H1 (cell line): ENCODE data around the gene ZNF727. TPM values are rescaled to one million over a fixed set of nuclear protein-coding genes. Genes with fewer than 3 reads are reported as not detected.
"Not testable (repeated sequence)": the region's sequence is repeated elsewhere in the genome, so short reads cannot be mapped to it uniquely, and the experiment has no call there.

Source experiments
- CTCF ChIA-PET: fragments of 300-600 bp; sonication (Branson Sonifier 250); formaldehyde crosslinking; loops from one replicate; lab custom pipeline; 2021; ENCODE audit not compliant: partially characterized antibody; lab: Charles Lee
- POLR2A ChIA-PET: fragments of 300-600 bp; sonication (Branson Sonifier 250); formaldehyde crosslinking; loops from one replicate; lab custom pipeline; 2021; ENCODE audit warnings: inconsistent platforms; ENCODE audit not compliant: partially characterized antibody; lab: Charles Lee
- DNase-seq, 2 experiments: peaks; one replicate each; pipeline versions ENCODE4 v3.0.0 to v3.0.0-alpha.2; 2010 to 2022; ENCODE audit warnings: low spot score in 2 of 2, low read depth in 1 of 2, mixed read lengths in 1 of 2
- FAIRE-seq: peaks from 2 replicates; lab custom pipeline; 2011; peaks lifted over from hg19 to GRCh38; lab: Jason Lieb, UNC
- H2AFZ ChIP-seq: 2 replicates; pipeline ENCODE4 v1.8.1; 2012; ENCODE audit warnings: low read length, inconsistent platforms
- H2AK5ac ChIP-seq: 2 replicates; pipeline ENCODE4 v1.6.1; 2013; ENCODE audit warnings: low read depth, low read length
- H2BK120ac ChIP-seq: replicated peaks from 2 replicates; pipeline ENCODE3; 2013; ENCODE audit warnings: low read depth, low read length, inconsistent platforms
- H2BK12ac ChIP-seq: 2 replicates; pipeline ENCODE4 v1.6.1; 2013; ENCODE audit warnings: low read depth, low read length
- H2BK15ac ChIP-seq: 2 replicates; pipeline ENCODE4 v1.6.1; 2013; ENCODE audit warnings: low read length
- H2BK20ac ChIP-seq: 2 replicates; pipeline ENCODE4 v1.6.1; 2013; ENCODE audit warnings: low read length
- H2BK5ac ChIP-seq: 2 replicates; pipeline ENCODE4 v1.6.1; 2013; ENCODE audit warnings: low read depth, low read length
- H3K14ac ChIP-seq: 2 replicates; pipeline ENCODE4 v1.6.1; 2013; ENCODE audit warnings: inconsistent platforms; ENCODE audit not compliant: insufficient read length
- H3K18ac ChIP-seq: 2 replicates; pipeline ENCODE4 v1.6.1; 2013; ENCODE audit warnings: low read length; ENCODE audit errors: extremely low read depth
- H3K23ac ChIP-seq: 2 replicates; pipeline ENCODE4 v1.6.1; 2013; ENCODE audit warnings: inconsistent platforms; ENCODE audit not compliant: insufficient read length
- H3K23me2 ChIP-seq: 2 replicates; pipeline ENCODE4 v1.6.1; 2013; ENCODE audit warnings: low read depth, low read length
- H3K27ac ChIP-seq: 2 replicates; pipeline ENCODE4 v1.6.1; 2011; ENCODE audit warnings: low read depth, low read length, inconsistent platforms
- H3K27me3 ChIP-seq, 4 experiments: replicated peaks in 1 of 4; 1 replicate in 1 of 4; 2 replicates in 3 of 4; pipeline versions ENCODE4 v1.6.1 to v1.8.1; 2011 to 2013; ENCODE audit warnings: low read length in 3 of 4, mild to moderate bottlenecking in 3 of 4, inconsistent platforms in 2 of 4, mixed read lengths in 2 of 4, moderate library complexity in 1 of 4; ENCODE audit not compliant: control insufficient read depth in 3 of 4, insufficient read depth in 3 of 4; ENCODE audit errors: extremely low read depth in 1 of 4
- H3K36me3 ChIP-seq, 4 experiments: 2 replicates each; pipeline versions ENCODE4 v1.6.1 to v1.8.1; 2011 to 2013; ENCODE audit warnings: mild to moderate bottlenecking in 4 of 4, low read length in 3 of 4, moderate library complexity in 2 of 4, control low read depth in 1 of 4, inconsistent platforms in 1 of 4; ENCODE audit not compliant: insufficient read depth in 4 of 4, control insufficient read depth in 2 of 4
- H3K4ac ChIP-seq: replicated peaks from 2 replicates; pipeline ENCODE3; 2013; ENCODE audit warnings: low read length, low read depth, mixed read lengths, inconsistent platforms; ENCODE audit not compliant: insufficient read length
- H3K4me1 ChIP-seq, 4 experiments: replicated peaks in 1 of 4; 1 replicate in 1 of 4; 2 replicates in 3 of 4; pipeline versions ENCODE4 v1.6.1 to v1.8.1; 2011 to 2013; ENCODE audit warnings: low read length in 3 of 4, inconsistent platforms in 2 of 4, mixed read lengths in 1 of 4; ENCODE audit not compliant: insufficient read depth in 4 of 4, control insufficient read depth in 3 of 4
- H3K4me2 ChIP-seq, 2 experiments: 2 replicates each; pipeline versions ENCODE4 v1.6.1 to v1.8.1; 2011 to 2013; ENCODE audit warnings: low read depth in 2 of 2, low read length in 2 of 2, control low read depth in 1 of 2, inconsistent platforms in 1 of 2, mild to moderate bottlenecking in 1 of 2; ENCODE audit not compliant: insufficient read depth in 1 of 2
- H3K4me3 ChIP-seq, 4 experiments: fragments of 200-600, 300-600 bp in 1 of 4; sonication (generic), shearing (Covaris generic), sonication (Bioruptor Twin) in 1 of 4; 2 replicates each; pipeline versions ENCODE4 v1.5.1 to v1.8.1; 2011 to 2016; ENCODE audit warnings: low read length in 4 of 4, low read depth in 3 of 4, control low read depth in 2 of 4, inconsistent platforms in 2 of 4, mild to moderate bottlenecking in 2 of 4, mixed read lengths in 1 of 4, moderate library complexity in 1 of 4; ENCODE audit not compliant: insufficient read depth in 2 of 4; ENCODE audit errors: extremely low read depth in 1 of 4
- H3K56ac ChIP-seq: replicated peaks from 2 replicates; pipeline ENCODE3; 2013; ENCODE audit warnings: low read depth, mild to moderate bottlenecking, mixed read lengths, low read length, inconsistent platforms; ENCODE audit not compliant: insufficient read length
- H3K79me1 ChIP-seq: 2 replicates; pipeline ENCODE4 v1.6.1; 2013; ENCODE audit warnings: low read depth, low read length, control low read depth
- H3K79me2 ChIP-seq, 2 experiments: 2 replicates each; pipeline versions ENCODE4 v1.6.1 to v1.8.1; 2012 to 2013; ENCODE audit warnings: low read length in 2 of 2, mild to moderate bottlenecking in 2 of 2, inconsistent platforms in 1 of 2; ENCODE audit not compliant: insufficient read depth in 2 of 2, control insufficient read depth in 1 of 2
- H3K9ac ChIP-seq, 4 experiments: replicated peaks in 1 of 4; 1 replicate in 1 of 4; 2 replicates in 3 of 4; pipeline versions ENCODE4 v1.6.1 to v1.8.1; 2011 to 2013; ENCODE audit warnings: low read depth in 3 of 4, low read length in 3 of 4, control low read depth in 2 of 4, mild to moderate bottlenecking in 2 of 4, moderate library complexity in 2 of 4, inconsistent platforms in 1 of 4; ENCODE audit errors: extremely low read depth in 1 of 4
- H3K9me3 ChIP-seq, 2 experiments: 2 replicates each; pipeline versions ENCODE4 v1.6.1 to v1.8.1; 2012 to 2013; ENCODE audit warnings: mild to moderate bottlenecking in 2 of 2, moderate library complexity in 2 of 2, control low read depth in 1 of 2, inconsistent platforms in 1 of 2, low read depth in 1 of 2, low read length in 1 of 2, mixed read lengths in 1 of 2; ENCODE audit not compliant: insufficient read depth in 2 of 2
- H4K20me1 ChIP-seq, 2 experiments: replicated peaks in 1 of 2; 2 replicates each; pipeline versions ENCODE3 to v1.8.1; 2011 to 2013; ENCODE audit warnings: inconsistent platforms in 2 of 2, low read length in 2 of 2, mild to moderate bottlenecking in 1 of 2; ENCODE audit not compliant: insufficient read depth in 2 of 2, control insufficient read depth in 1 of 2
- H4K5ac ChIP-seq: 2 replicates; pipeline ENCODE4 v1.6.1; 2013; ENCODE audit warnings: low read length, low read depth, mixed read lengths, inconsistent platforms; ENCODE audit not compliant: insufficient read length
- H4K8ac ChIP-seq: 2 replicates; pipeline ENCODE4 v1.8.0; 2013; ENCODE audit warnings: mild to moderate bottlenecking, moderate library complexity, low read length, inconsistent platforms; ENCODE audit not compliant: insufficient read depth; ENCODE audit errors: extremely low read depth
- H4K91ac ChIP-seq: replicated peaks from 2 replicates; pipeline ENCODE3; 2013; ENCODE audit warnings: low read length, mixed read lengths, inconsistent platforms; ENCODE audit not compliant: insufficient read length
- ZNF274 ChIP-seq: IDR thresholded peaks from 2 replicates; pipeline ENCODE4 v1.7.0; 2012; ENCODE audit warnings: low read length, borderline replicate concordance; ENCODE audit errors: extremely low read depth
- WGBS, 2 experiments: shearing (Covaris generic) in 1 of 2; methylation state at CpG; one replicate each; pipeline versions ENCODE4 v1.1.6 to v1.1.7; 2013 to 2015; ENCODE audit warnings: low lambda C conversion rate in 2 of 2, mixed read lengths in 2 of 2, inconsistent platforms in 1 of 2, low coverage in 1 of 2, missing lambda C conversion rate in 1 of 2; ENCODE audit not compliant: insufficient replicate concordance in 2 of 2, insufficient coverage in 1 of 2, insufficient read length in 1 of 2; ENCODE audit errors: extremely low coverage in 1 of 2, missing lambda C conversion rate in 1 of 2; 5-methylcytosine and 5-hydroxymethylcytosine counted together
- polyA plus RNA-seq, 7 experiments: library from polyadenylated mRNA; depleted of rRNA in 3 of 7; stranded (reverse) in 5 of 7; unstranded in 2 of 7; fragments of >200 nt in 5 of 7; fragments of 200-250 nt in 2 of 7; gene quantifications; 1 replicate in 5 of 7; 2 replicates in 1 of 7; 4 replicates in 1 of 7; pipeline versions ENCODE4 v1.2.1 to v1.2.3, GENCODE V29; 2011 to 2013; ENCODE audit warnings: missing spikeins in 2 of 7, mixed read lengths in 2 of 7
- total RNA-seq: library from RNA; stranded (reverse); fragmentation: NEBNext Ultra II Directional; extraction: Animal tissue kit (Norgen Biotek cat#: 25700); gene quantifications from 2 replicates; pipeline ENCODE4 v1.2.1, GENCODE V29; 2021

ZNF727 gene
- total and polyA plus RNA-seq, 2 of the 8 experiments (the other 6 are each of a cell fraction or from before 2014, with no cell fraction given): not detected

GRCh38 chr7:64015496-64015895, 29.7 kb upstream of the ZNF727 start:
- H2BK12ac ChIP-seq, H3K23ac ChIP-seq, H2BK15ac ChIP-seq, H3K79me1 ChIP-seq, H4K8ac ChIP-seq, H4K91ac ChIP-seq, H3K4me3 ChIP-seq, H3K79me2 ChIP-seq, H2AFZ ChIP-seq, POLR2A ChIA-PET, H3K4me1 ChIP-seq, FAIRE-seq, H2AK5ac ChIP-seq, H3K56ac ChIP-seq, H3K23me2 ChIP-seq, H2BK20ac ChIP-seq, H3K27me3 ChIP-seq, H2BK5ac ChIP-seq, H3K18ac ChIP-seq, H3K14ac ChIP-seq, H3K36me3 ChIP-seq, H4K20me1 ChIP-seq, H3K4me2 ChIP-seq, CTCF ChIA-PET, H4K5ac ChIP-seq, H3K9ac ChIP-seq, H2BK120ac ChIP-seq, H3K27ac ChIP-seq, H3K4ac ChIP-seq, DNase-seq: not testable (repeated sequence)
- WGBS, 2 experiments: 88% methylated on average over 2 of the region's 2 CpGs; no CpG with 5 or more reads in 1 of the 2 experiments
- peaks cover 16 to 38% of the 10 kb centered on the region in 2 experiments; a peak in 3 of 4 replicates for H3K9me3 ChIP-seq
- TF ChIP-seq ZNF274: peak; percentile 89
